Measurements from ENCODE around the gene RDM1. TPM values are rescaled to one million over a fixed set of nuclear protein-coding genes. Genes with fewer than 3 reads are reported as not detected.

RDM1 gene
- total and polyA plus RNA-seq, 8 donors = 0.98 to 5.9 TPM; not detected in 6

DNA sequence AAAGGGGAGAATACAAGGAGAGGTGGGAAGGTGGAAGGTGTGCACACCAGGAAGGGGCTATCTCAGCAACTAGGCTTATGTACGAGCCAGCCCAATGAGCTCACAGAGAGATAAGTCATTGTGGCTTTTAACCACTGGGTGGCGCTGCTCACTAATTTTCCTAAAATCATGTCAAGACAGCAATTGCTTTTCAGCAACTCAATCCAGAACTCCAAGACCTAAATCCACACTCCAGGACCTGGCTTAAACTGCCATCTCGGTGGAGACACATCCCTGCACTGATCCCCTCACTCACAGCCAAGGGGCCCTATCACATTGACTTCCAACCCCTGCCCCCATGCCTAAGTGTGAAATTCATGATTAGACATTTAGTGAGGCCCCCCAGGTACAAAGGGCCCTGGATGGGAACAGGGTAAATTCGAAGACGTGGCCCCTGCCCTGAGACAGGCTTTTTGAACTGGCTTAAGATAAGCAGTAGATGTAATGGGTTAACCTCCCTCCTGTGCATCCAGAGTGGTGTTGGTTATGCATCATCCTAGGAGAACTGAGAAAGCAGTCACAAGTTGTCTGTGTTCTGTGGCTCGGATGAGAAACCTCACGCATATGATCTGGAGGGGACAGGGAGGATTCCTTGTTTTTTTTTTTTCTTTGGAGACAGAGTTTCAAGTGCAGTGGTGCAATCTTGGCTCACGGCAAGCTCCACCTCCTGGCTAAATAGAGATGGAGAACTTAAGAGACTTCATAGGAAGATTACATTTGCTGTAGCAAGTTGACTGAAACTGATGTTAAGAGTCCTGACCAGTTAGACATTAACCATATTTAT is 39.2 kb upstream of the RDM1 start:
- peak; percentile 84 to 93 for DNase-seq
- intact Hi-C loops (cut with DNase I; ENCODE audit: low total_unique reads) = loop anchor here (10.0 kb wide), 2 partner anchors 105 to 175 kb away; no protein-coding TSS in a partner anchor
- TF ChIP-seq POLR2A (IDR thresholded peaks at IDR 0.05) (no peak), EP300 (IDR thresholded peaks at IDR 0.05) (no peak)
- TF ChIP-seq, protein P1, sequence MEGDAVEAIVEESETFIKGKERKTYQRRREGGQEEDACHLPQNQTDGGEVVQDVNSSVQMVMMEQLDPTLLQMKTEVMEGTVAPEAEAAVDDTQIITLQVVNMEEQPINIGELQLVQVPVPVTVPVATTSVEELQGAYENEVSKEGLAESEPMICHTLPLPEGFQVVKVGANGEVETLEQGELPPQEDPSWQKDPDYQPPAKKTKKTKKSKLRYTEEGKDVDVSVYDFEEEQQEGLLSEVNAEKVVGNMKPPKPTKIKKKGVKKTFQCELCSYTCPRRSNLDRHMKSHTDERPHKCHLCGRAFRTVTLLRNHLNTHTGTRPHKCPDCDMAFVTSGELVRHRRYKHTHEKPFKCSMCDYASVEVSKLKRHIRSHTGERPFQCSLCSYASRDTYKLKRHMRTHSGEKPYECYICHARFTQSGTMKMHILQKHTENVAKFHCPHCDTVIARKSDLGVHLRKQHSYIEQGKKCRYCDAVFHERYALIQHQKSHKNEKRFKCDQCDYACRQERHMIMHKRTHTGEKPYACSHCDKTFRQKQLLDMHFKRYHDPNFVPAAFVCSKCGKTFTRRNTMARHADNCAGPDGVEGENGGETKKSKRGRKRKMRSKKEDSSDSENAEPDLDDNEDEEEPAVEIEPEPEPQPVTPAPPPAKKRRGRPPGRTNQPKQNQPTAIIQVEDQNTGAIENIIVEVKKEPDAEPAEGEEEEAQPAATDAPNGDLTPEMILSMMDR (IDR thresholded peaks at IDR 0.05) = peak in 5 of 7 experiments; percentile 53 to 87 (median 82)
- H3K27ac ChIP-seq = no peak overlapping the region
- H3K9me3 ChIP-seq = no peaks in the 10 kb centered on the region
- H3K36me3 ChIP-seq = no peaks in the 10 kb centered on the region
- peaks cover 4 to 15% (median 11%) of the 10 kb centered on the region in 4 donors for H3K4me1 ChIP-seq
- no peak overlapping the region for H3K4me3 ChIP-seq
- H3K27me3 ChIP-seq = no peaks in the 10 kb centered on the region
- WGBS, 5 donors = 33 to 38% (median 36%) methylated on average over 8 of the region's 8 CpGs

GRCh38 chr17:35968520-35969054 is 38.0 kb upstream of the RDM1 start:
- peaks cover 0 to under 1% (median 0%) of the 10 kb centered on the region in 3 donors for H3K27me3 ChIP-seq
- no peak overlapping the region for H3K4me3 ChIP-seq
- intact Hi-C loops (cut with DNase I; ENCODE audit: low total_unique reads) = no loop called here
- peaks cover 2 to 10% (median 7%) of the 10 kb centered on the region in 4 donors for H3K4me1 ChIP-seq
- no peaks in the 10 kb centered on the region for H3K9me3 ChIP-seq
- TF ChIP-seq EP300 (IDR thresholded peaks at IDR 0.05) (no peak), POLR2AphosphoS5 (IDR thresholded peaks at IDR 0.05) (no peak), POLR2A (IDR thresholded peaks at IDR 0.05) (no peak)
- TF ChIP-seq, protein P1 (IDR thresholded peaks at IDR 0.05) = no peak
- DNase-seq = no peak
- 76 to 81% (median 78%) methylated on average over 10 of the region's 10 CpGs for WGBS, 5 donors
- no peaks in the 10 kb centered on the region for H3K36me3 ChIP-seq
- no peak overlapping the region for H3K27ac ChIP-seq

GRCh38 chr17:35965272-35965671 is 34.7 kb upstream of the RDM1 start:
- H3K27ac ChIP-seq = no peak overlapping the region
- WGBS, 5 donors = 86 to 95% (median 87%) methylated on average over 7 of the region's 7 CpGs
- H3K4me3 ChIP-seq = no peak overlapping the region
- DNase-seq = no peak
- no peaks in the 10 kb centered on the region for H3K36me3 ChIP-seq
- H3K27me3 ChIP-seq = peaks cover 0 to 22% (median 0%) of the 10 kb centered on the region in 3 donors
- intact Hi-C loops (cut with DNase I; ENCODE audit: low total_unique reads) = no loop called here
- no peaks in the 10 kb centered on the region for H3K4me1 ChIP-seq
- TF ChIP-seq, protein P1 (IDR thresholded peaks at IDR 0.05) = no peak
- TF ChIP-seq POLR2A (IDR thresholded peaks at IDR 0.05) (no peak), POLR2AphosphoS5 (IDR thresholded peaks at IDR 0.05) (no peak), EP300 (IDR thresholded peaks at IDR 0.05) (no peak)
- no peaks in the 10 kb centered on the region for H3K9me3 ChIP-seq

- H3K4me1 ChIP-seq = no peaks in the 10 kb centered on the region
- no peak for DNase-seq
- TF ChIP-seq POLR2A (IDR thresholded peaks at IDR 0.05) (no peak), EP300 (IDR thresholded peaks at IDR 0.05) (no peak), POLR2AphosphoS5 (IDR thresholded peaks at IDR 0.05) (no peak)
- TF ChIP-seq, protein P1 (IDR thresholded peaks at IDR 0.05) = no peak
- no peaks in the 10 kb centered on the region for H3K9me3 ChIP-seq
- H3K36me3 ChIP-seq = no peaks in the 10 kb centered on the region
- H3K27ac ChIP-seq = no peak overlapping the region
- 70 to 88% (median 85%) methylated on average over 6 of the region's 6 CpGs for WGBS, 5 donors
- no peak overlapping the region for H3K4me3 ChIP-seq
- peaks cover 0 to 31% (median 0%) of the 10 kb centered on the region in 3 donors for H3K27me3 ChIP-seq
- intact Hi-C loops (cut with DNase I; ENCODE audit: low total_unique reads) = no loop called here
Measured at GRCh38 chr17:35963663-35964062, 33.1 kb upstream of the RDM1 start.

All from stomach (tissue), 9 donors.